Naive thymus-derived CD4-positive, alpha-beta T cell (primary cell): Measurements from ENCODE around the gene LYRM4. TPM values are rescaled to one million over a fixed set of nuclear protein-coding genes. Genes with fewer than 3 reads are reported as not detected.

Experiments
- ATAC-seq: fragments of 150-1000 bp; cut with Tn5 transposase; 2 replicates; pipeline ENCODE4 v1.10.0; 2021; ENCODE audit warnings: mild to moderate bottlenecking, moderate library complexity
- CTCF ChIA-PET: fragments of 350-600 bp; sonication (Branson Sonifier 250); formaldehyde crosslinking; loops from one replicate; lab custom pipeline; 2021; ENCODE audit warnings: antibody characterized with exemption; lab: Charles Lee
- POLR2A ChIA-PET: fragments of 350-600 bp; sonication (Branson Sonifier 250); formaldehyde crosslinking; loops from one replicate; lab custom pipeline; 2021; ENCODE audit warnings: antibody characterized with exemption, inconsistent platforms; lab: Charles Lee
- DNase-seq, 9 donors: peaks; one replicate each; pipeline versions ENCODE4 v3.0.0 to v3.0.0-alpha.2; 2020 to 2022; ENCODE audit warnings: mixed read lengths in 1 of 9
- H3K27ac ChIP-seq: one replicate; pipeline ENCODE4 v1.7.0; 2013; ENCODE audit warnings: mild to moderate bottlenecking, low read depth, low read length, moderate library complexity
- H3K27me3 ChIP-seq, 2 donors: one replicate each; pipeline ENCODE4 v1.7.0; 2013; ENCODE audit warnings: low read length in 2 of 2, mild to moderate bottlenecking in 2 of 2, moderate library complexity in 2 of 2; ENCODE audit not compliant: control insufficient read depth in 2 of 2, insufficient read depth in 2 of 2
- H3K36me3 ChIP-seq, 3 experiments: 1 replicate in 2 of 3; 2 replicates in 1 of 3; pipeline ENCODE4 v1.7.0; 2013; ENCODE audit warnings: low read length in 3 of 3, mild to moderate bottlenecking in 3 of 3, moderate library complexity in 1 of 3; ENCODE audit not compliant: insufficient read depth in 3 of 3, control insufficient read depth in 2 of 3
- H3K4me1 ChIP-seq, 2 donors: one replicate each; pipeline ENCODE4 v1.7.0; 2013; ENCODE audit warnings: low read length in 2 of 2, mild to moderate bottlenecking in 2 of 2, moderate library complexity in 1 of 2; ENCODE audit not compliant: control insufficient read depth in 2 of 2, insufficient read depth in 2 of 2
- H3K4me3 ChIP-seq: 2 replicates; pipeline ENCODE4 v1.7.0; 2013; ENCODE audit warnings: mild to moderate bottlenecking, low read length
- H3K9me3 ChIP-seq, 3 experiments: 1 replicate in 2 of 3; 2 replicates in 1 of 3; pipeline ENCODE4 v1.7.0; 2013; ENCODE audit warnings: low read length in 3 of 3; ENCODE audit not compliant: control insufficient read depth in 2 of 3
- H3K27ac Mint-ChIP-seq, 9 donors: one replicate each; pipeline ENCODE4 v1.8.0; 2020 to 2022; ENCODE audit warnings: mixed read lengths in 9 of 9, mild to moderate bottlenecking in 8 of 9, moderate library complexity in 5 of 9, inconsistent platforms in 2 of 9
- H3K27me3 Mint-ChIP-seq, 5 donors: one replicate each; pipeline ENCODE4 v1.8.0; 2021 to 2022; ENCODE audit warnings: mixed read lengths in 5 of 5, mild to moderate bottlenecking in 1 of 5
- H3K36me3 Mint-ChIP-seq, 5 donors: one replicate each; pipeline ENCODE4 v1.8.0; 2020 to 2022; ENCODE audit warnings: mixed read lengths in 5 of 5, mild to moderate bottlenecking in 3 of 5, inconsistent platforms in 1 of 5
- H3K4me1 Mint-ChIP-seq, 7 donors: one replicate each; pipeline ENCODE4 v1.8.0; 2020 to 2022; ENCODE audit warnings: mixed read lengths in 7 of 7, mild to moderate bottlenecking in 3 of 7, inconsistent platforms in 1 of 7
- H3K4me3 Mint-ChIP-seq, 10 donors: one replicate each; pipeline ENCODE4 v1.8.0; 2020 to 2022; ENCODE audit warnings: mild to moderate bottlenecking in 10 of 10, mixed read lengths in 10 of 10, moderate library complexity in 6 of 10, inconsistent platforms in 2 of 10
- H3K9me3 Mint-ChIP-seq, 11 donors: one replicate each; pipeline ENCODE4 v1.8.0; 2020 to 2022; ENCODE audit warnings: mixed read lengths in 11 of 11, mild to moderate bottlenecking in 4 of 11, inconsistent platforms in 1 of 11, moderate library complexity in 1 of 11
- intact Hi-C, 2 donors: fragments of 100-400 bp; cut with micrococcal nuclease; formaldehyde crosslinking; loops; one replicate each; pipeline ENCODE4 v1.15.1; 2023
- polyA plus RNA-seq, 2 donors: library from polyadenylated mRNA; unstranded; fragments of 300-500 nt; fragmentation: Illumina TruSeq; gene quantifications; one replicate each; pipeline ENCODE4 v1.2.3, GENCODE V29; 2021
- total RNA-seq, 6 experiments: library from RNA in 5 of 6; stranded (reverse) in 5 of 6; gene quantifications; 1 replicate in 5 of 6; 2 replicates in 1 of 6; pipeline ENCODE4 v1.2.3 and lab custom pipeline; 2021 to 2026

Gene LYRM4
- total and polyA plus RNA-seq, 7 experiments from 2014 or later, result 15.1 to 61.6 (median 24.4) TPM

- Histone ChIP-seq H3K27ac (no peak overlapping the region), H3K4me3 (no peak overlapping the region), H3K4me1 (peaks cover 0 to 5% of the 10 kb centered on the region in 2 donors), H3K27me3 (no peaks in the 10 kb centered on the region), H3K36me3 (no peaks in the 10 kb centered on the region), H3K9me3 (no peaks in the 10 kb centered on the region)
- Mint-ChIP-seq H3K4me3 (no peak overlapping the region), H3K9me3 (no peaks in the 10 kb centered on the region), H3K27ac (no peak overlapping the region), H3K27me3 (no peaks in the 10 kb centered on the region), H3K36me3 (peaks cover 0 to 25% (median 0%) of the 10 kb centered on the region in 5 donors), H3K4me1 (peaks cover 16 to 53% (median 37%) of the 10 kb centered on the region in 7 donors)
- no peak for DNase-seq
- no peak for ATAC-seq
- ChIA-PET CTCF (no interaction called here), POLR2A (no interaction called here)
- intact Hi-C loops, result no loop called here
These were observed 32.9 kb upstream of the LYRM4 start for GRCh38 chr6:5293692-5294091.

- H3K27ac Mint-ChIP-seq, result peak overlapping the region in 1 of 9 donors; percentile 40
- Histone ChIP-seq H3K27ac (no peak overlapping the region), H3K4me3 (no peak overlapping the region), H3K27me3 (no peaks in the 10 kb centered on the region), H3K4me1 (peaks cover 0 to 5% of the 10 kb centered on the region in 2 donors), H3K36me3 (no peaks in the 10 kb centered on the region), H3K9me3 (no peaks in the 10 kb centered on the region)
- intact Hi-C loops, result no loop called here
- ChIA-PET CTCF (no interaction called here), POLR2A (interaction anchor here (0.7 kb wide), 1 partner anchor 112 kb away, joined by 3 read pairs; no protein-coding TSS in a partner anchor)
- no peaks in the 10 kb centered on the region for H3K27me3 Mint-ChIP-seq
- no peak overlapping the region for H3K4me3 Mint-ChIP-seq
- DNase-seq (no peak), ATAC-seq (no peak)
- peaks cover 26 to 63% (median 49%) of the 10 kb centered on the region in 7 donors for H3K4me1 Mint-ChIP-seq
- H3K36me3 Mint-ChIP-seq, result peaks cover 0 to 36% (median 8%) of the 10 kb centered on the region in 5 donors
- H3K9me3 Mint-ChIP-seq, result no peaks in the 10 kb centered on the region
These were observed 31.4 kb upstream of the LYRM4 start for GRCh38 chr6:5292154-5292553.

- DNase-seq, result no peak
- Histone ChIP-seq H3K4me1 (peaks cover 0 to 5% of the 10 kb centered on the region in 2 donors), H3K36me3 (no peaks in the 10 kb centered on the region), H3K27ac (no peak overlapping the region), H3K9me3 (no peaks in the 10 kb centered on the region), H3K27me3 (no peaks in the 10 kb centered on the region), H3K4me3 (no peak overlapping the region)
- H3K36me3 Mint-ChIP-seq, result peaks cover 0 to 34% (median 8%) of the 10 kb centered on the region in 5 donors
- H3K27ac Mint-ChIP-seq, result no peak overlapping the region
- POLR2A ChIA-PET, result no interaction called here
- CTCF ChIA-PET, result interaction anchor here (0.6 to 0.7 kb wide), 2 partner anchors 142 to 233 kb away, joined by 3 to 4 read pairs; no protein-coding TSS in a partner anchor
- ATAC-seq, result no peak
- no peaks in the 10 kb centered on the region for H3K9me3 Mint-ChIP-seq
- intact Hi-C loops, result no loop called here
- no peak overlapping the region for H3K4me3 Mint-ChIP-seq
- H3K4me1 Mint-ChIP-seq, result peaks cover 32 to 73% (median 53%) of the 10 kb centered on the region in 7 donors
- no peaks in the 10 kb centered on the region for H3K27me3 Mint-ChIP-seq
These were observed 29.8 kb upstream of the LYRM4 start for GRCh38 chr6:5290500-5290899.

GRCh38 chr6:5290097-5290496 is 29.3 kb upstream of the LYRM4 start:
- DNase-seq (no peak), ATAC-seq (no peak)
- no peak overlapping the region for H3K27ac ChIP-seq
- CTCF ChIA-PET, result interaction anchor here (0.7 kb wide), 1 partner anchor 141 kb away, joined by 4 read pairs; no protein-coding TSS in a partner anchor
- POLR2A ChIA-PET, result no interaction called here
- peaks cover 35 to 77% (median 57%) of the 10 kb centered on the region in 7 donors for H3K4me1 Mint-ChIP-seq
- H3K27me3 ChIP-seq, result no peaks in the 10 kb centered on the region
- no peaks in the 10 kb centered on the region for H3K9me3 ChIP-seq
- no peak overlapping the region for H3K4me3 ChIP-seq
- intact Hi-C loops, result no loop called here
- no peaks in the 10 kb centered on the region for H3K36me3 ChIP-seq
- H3K36me3 Mint-ChIP-seq, result peaks cover 0 to 33% (median 8%) of the 10 kb centered on the region in 5 donors
- no peaks in the 10 kb centered on the region for H3K9me3 Mint-ChIP-seq
- no peaks in the 10 kb centered on the region for H3K27me3 Mint-ChIP-seq
- H3K4me3 Mint-ChIP-seq, result no peak overlapping the region
- no peak overlapping the region for H3K27ac Mint-ChIP-seq
- peaks cover 0 to 5% of the 10 kb centered on the region in 2 donors for H3K4me1 ChIP-seq

GRCh38 chr6:5287966-5288297 is 27.2 kb upstream of the LYRM4 start:
- no peaks in the 10 kb centered on the region for H3K9me3 Mint-ChIP-seq
- ChIA-PET POLR2A (no interaction called here), CTCF (no interaction called here)
- no peak overlapping the region for H3K27ac ChIP-seq
- no peaks in the 10 kb centered on the region for H3K27me3 ChIP-seq
- peaks cover 29 to 73% (median 53%) of the 10 kb centered on the region in 7 donors for H3K4me1 Mint-ChIP-seq
- no peaks in the 10 kb centered on the region for H3K36me3 ChIP-seq
- no peak overlapping the region for H3K27ac Mint-ChIP-seq
- intact Hi-C loops, result no loop called here
- DNase-seq, result no peak
- no peaks in the 10 kb centered on the region for H3K9me3 ChIP-seq
- H3K4me1 ChIP-seq, result no peaks in the 10 kb centered on the region
- no peaks in the 10 kb centered on the region for H3K27me3 Mint-ChIP-seq
- no peak for ATAC-seq
- peaks cover 0 to 31% (median 13%) of the 10 kb centered on the region in 5 donors for H3K36me3 Mint-ChIP-seq
- no peak overlapping the region for H3K4me3 ChIP-seq
- no peak overlapping the region for H3K4me3 Mint-ChIP-seq

GRCh38 chr6:5287205-5287965 is 26.6 kb upstream of the LYRM4 start:
- ChIA-PET CTCF (no interaction called here), POLR2A (no interaction called here)
- H3K36me3 Mint-ChIP-seq, result peaks cover 0 to 26% (median 13%) of the 10 kb centered on the region in 5 donors
- H3K36me3 ChIP-seq, result no peaks in the 10 kb centered on the region
- DNase-seq, result no peak
- no peaks in the 10 kb centered on the region for H3K4me1 ChIP-seq
- no peak overlapping the region for H3K4me3 Mint-ChIP-seq
- no peak overlapping the region for H3K27ac ChIP-seq
- peaks cover 28 to 71% (median 51%) of the 10 kb centered on the region in 7 donors for H3K4me1 Mint-ChIP-seq
- H3K9me3 ChIP-seq, result no peaks in the 10 kb centered on the region
- H3K27me3 Mint-ChIP-seq, result no peaks in the 10 kb centered on the region
- no peaks in the 10 kb centered on the region for H3K27me3 ChIP-seq
- no peak overlapping the region for H3K4me3 ChIP-seq
- no peaks in the 10 kb centered on the region for H3K9me3 Mint-ChIP-seq
- ATAC-seq, result no peak
- intact Hi-C loops, result no loop called here
- no peak overlapping the region for H3K27ac Mint-ChIP-seq

GRCh38 chr6:5286780-5287179 is 26.0 kb upstream of the LYRM4 start:
- POLR2A ChIA-PET, result no interaction called here
- H3K4me3 Mint-ChIP-seq, result no peak overlapping the region
- H3K27ac Mint-ChIP-seq, result no peak overlapping the region
- H3K36me3 ChIP-seq, result no peaks in the 10 kb centered on the region
- H3K27ac ChIP-seq, result no peak overlapping the region
- H3K9me3 Mint-ChIP-seq, result no peaks in the 10 kb centered on the region
- peaks cover 0 to 22% (median 13%) of the 10 kb centered on the region in 5 donors for H3K36me3 Mint-ChIP-seq
- H3K4me1 ChIP-seq, result no peaks in the 10 kb centered on the region
- H3K27me3 Mint-ChIP-seq, result no peaks in the 10 kb centered on the region
- H3K27me3 ChIP-seq, result no peaks in the 10 kb centered on the region
- CTCF ChIA-PET, result no interaction called here
- intact Hi-C loops, result no loop called here
- no peak overlapping the region for H3K4me3 ChIP-seq
- DNase-seq (no peak), ATAC-seq (no peak)
- H3K4me1 Mint-ChIP-seq, result peaks cover 28 to 70% (median 45%) of the 10 kb centered on the region in 7 donors
- no peaks in the 10 kb centered on the region for H3K9me3 ChIP-seq
